ENCODE measurements around the gene OR51E2. TPM values are rescaled to one million over a fixed set of nuclear protein-coding genes. Genes with fewer than 3 reads are reported as not detected.
"Not testable (repeated sequence)": the region's sequence is repeated elsewhere in the genome, so short reads cannot be mapped to it uniquely, and the experiment has no call there.

The OR51E2 gene
- 0.43 and 1.9 TPM in 2 replicates for total RNA-seq

- DNase-seq (ENCODE audit: low read depth) = peak; percentile 49
- TF ChIP-seq, protein P1, sequence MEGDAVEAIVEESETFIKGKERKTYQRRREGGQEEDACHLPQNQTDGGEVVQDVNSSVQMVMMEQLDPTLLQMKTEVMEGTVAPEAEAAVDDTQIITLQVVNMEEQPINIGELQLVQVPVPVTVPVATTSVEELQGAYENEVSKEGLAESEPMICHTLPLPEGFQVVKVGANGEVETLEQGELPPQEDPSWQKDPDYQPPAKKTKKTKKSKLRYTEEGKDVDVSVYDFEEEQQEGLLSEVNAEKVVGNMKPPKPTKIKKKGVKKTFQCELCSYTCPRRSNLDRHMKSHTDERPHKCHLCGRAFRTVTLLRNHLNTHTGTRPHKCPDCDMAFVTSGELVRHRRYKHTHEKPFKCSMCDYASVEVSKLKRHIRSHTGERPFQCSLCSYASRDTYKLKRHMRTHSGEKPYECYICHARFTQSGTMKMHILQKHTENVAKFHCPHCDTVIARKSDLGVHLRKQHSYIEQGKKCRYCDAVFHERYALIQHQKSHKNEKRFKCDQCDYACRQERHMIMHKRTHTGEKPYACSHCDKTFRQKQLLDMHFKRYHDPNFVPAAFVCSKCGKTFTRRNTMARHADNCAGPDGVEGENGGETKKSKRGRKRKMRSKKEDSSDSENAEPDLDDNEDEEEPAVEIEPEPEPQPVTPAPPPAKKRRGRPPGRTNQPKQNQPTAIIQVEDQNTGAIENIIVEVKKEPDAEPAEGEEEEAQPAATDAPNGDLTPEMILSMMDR (IDR thresholded peaks at IDR 0.05; ENCODE audit: insufficient read depth, low read depth, low read length) = no peak
- no peak within 1 kb of the TSS for H3K4me3 ChIP-seq (ENCODE audit: low read depth, low read length)
Measured at GRCh38 chr11:4697585-4697984, at the start of gene OR51E2. TSS of gene OR51E2 (minus strand) at chr11:4697853. CDS start at chr11:4682711, 15,142 bp downstream.

DNA sequence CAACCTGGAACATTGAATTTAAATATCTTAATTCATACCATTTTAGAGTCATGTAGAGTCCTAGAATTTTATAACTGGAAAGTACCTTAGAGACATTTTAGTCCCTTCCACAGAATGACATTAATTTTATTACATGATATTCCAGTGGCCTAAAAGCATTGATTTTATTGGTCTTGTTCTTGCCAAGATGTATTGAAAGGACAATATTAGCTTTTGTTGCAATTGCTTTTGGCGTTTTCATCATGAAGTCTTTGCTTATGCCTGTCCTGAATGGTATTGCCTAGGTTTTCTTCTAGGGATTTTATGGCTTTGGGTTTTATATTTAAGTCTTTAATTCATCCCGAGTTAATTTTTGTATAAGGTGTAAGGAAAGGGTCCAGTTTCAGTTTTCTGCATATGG lies 43.1 kb upstream of the OR51E2 start:
- H3K4me3 ChIP-seq (ENCODE audit: low read depth, low read length) = no peak overlapping the region
- TF ChIP-seq, protein P1 (IDR thresholded peaks at IDR 0.05; ENCODE audit: insufficient read depth, low read depth, low read length) = no peak
- no peak for DNase-seq (ENCODE audit: low read depth)

DNA sequence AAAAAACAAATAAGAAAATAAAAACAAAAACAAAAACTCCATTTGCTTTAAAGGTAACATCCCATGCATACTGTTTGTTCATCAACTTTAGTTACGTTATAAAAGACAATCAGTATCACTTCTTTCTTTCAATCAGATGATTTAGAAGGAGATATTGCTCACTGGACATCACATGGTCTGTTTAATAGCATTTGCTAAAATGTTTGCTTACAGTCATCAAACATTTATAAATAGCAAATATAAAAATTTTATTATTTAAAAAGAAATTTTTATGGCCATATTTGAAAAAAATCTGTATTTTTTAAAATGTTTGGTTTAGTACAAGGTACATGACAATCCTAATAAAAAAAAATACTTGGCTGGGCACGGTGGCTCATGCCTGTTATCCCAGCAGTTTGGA lies 29.5 kb upstream of the OR51E2 start:
- no peak overlapping the region for H3K4me3 ChIP-seq (ENCODE audit: low read depth, low read length)
- no peak for DNase-seq (ENCODE audit: low read depth)
- TF ChIP-seq, protein P1 (IDR thresholded peaks at IDR 0.05; ENCODE audit: insufficient read depth, low read depth, low read length) = no peak

DNA sequence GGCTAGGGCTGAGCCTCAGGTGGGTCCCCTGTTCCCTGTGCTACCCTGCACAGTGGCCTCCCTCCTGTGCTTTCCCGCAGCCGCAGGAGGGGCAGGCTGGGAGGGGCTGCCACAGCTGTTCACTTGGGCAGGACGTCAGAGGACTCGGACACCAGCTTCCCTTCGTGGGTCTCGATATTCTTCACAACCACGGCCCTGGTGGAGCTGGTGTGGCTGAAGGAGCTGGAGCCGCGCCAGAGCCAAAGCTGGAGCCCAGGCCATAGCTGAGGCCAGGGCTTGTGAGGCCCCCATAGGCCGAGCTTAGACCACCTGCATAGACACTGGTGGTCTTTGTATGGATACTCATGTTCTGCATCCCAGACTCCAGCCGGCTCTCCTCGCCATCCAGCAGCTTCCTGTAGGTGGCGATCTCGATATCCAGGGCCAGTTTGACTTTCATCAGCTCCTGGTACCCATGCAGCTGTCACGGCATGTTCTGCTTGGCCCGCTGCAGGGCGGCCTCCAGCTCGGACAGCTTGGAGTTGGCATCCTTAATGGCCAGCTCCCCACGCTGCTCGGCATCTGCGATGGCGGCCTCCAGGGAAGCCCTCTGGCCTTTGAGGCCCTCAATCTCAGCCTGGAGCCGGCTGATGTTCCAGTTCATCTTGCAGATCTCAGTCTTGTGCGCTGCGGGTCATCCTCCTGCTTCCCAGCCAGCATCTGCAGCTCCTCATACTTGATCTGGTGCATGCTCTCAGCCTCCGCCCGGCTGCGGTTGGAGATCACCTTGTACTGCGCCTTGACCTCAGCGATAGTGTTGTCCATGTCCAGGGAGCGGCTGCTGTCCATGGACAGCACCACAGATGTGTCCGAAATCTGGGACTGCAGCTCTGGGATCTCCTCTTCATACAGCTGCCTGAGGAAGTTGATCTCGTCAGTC lies 25.2 kb upstream of the OR51E2 start:
- H3K4me3 ChIP-seq (ENCODE audit: low read depth, low read length); DNase-seq (ENCODE audit: low read depth): not testable (repeated sequence)

DNA sequence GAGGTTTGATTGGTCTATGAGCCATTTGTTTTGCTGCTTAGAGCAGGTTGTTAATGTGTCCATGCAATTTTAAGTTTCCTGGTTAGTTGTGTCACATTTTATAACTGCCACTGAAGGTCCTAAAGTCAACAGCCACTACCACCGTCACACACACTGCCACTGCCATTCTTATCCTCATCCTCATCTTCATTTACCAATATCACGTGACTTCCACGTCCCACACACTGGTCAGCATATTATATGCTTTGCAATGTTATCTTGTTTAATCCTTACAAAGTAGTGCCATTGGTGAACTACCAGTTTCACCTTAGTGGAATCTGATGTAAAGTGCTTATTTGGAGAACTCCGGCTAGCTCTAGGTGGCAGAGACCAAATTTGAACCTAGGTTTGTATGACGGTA lies 16.6 kb upstream of the OR51E2 start:
- H3K4me3 ChIP-seq (ENCODE audit: low read depth, low read length) = no peak overlapping the region
- TF ChIP-seq, protein P1 (IDR thresholded peaks at IDR 0.05; ENCODE audit: insufficient read depth, low read depth, low read length) = no peak

DNA sequence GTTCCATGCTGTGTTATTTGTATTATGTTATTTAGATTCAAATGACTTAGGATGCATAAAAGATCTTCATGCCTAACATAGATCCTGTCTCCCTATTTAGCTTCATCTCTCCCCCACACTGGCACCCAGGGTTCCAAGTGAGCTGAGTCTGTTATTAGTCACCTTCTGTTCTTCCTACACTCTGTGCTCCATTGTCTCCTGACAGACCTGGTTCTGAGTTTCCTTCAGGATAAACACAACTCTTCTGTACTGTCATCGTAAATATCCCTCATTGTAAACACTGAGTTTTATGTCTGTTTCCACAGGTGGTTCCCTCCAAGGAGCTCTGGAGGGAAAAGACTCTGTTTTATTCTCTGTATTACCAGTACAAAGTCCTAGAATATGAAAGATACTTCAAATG lies 15.6 kb upstream of the OR51E2 start:
- TF ChIP-seq, protein P1 (IDR thresholded peaks at IDR 0.05; ENCODE audit: insufficient read depth, low read depth, low read length) = no peak
- H3K4me3 ChIP-seq (ENCODE audit: low read depth, low read length) = no peak overlapping the region
- DNase-seq (ENCODE audit: low read depth) = no peak

More for the DNA sequence above, 16.6 kb upstream of the OR51E2 start:
- DNase-seq (ENCODE audit: low read depth) = no peak

- TF ChIP-seq, protein P1 (IDR thresholded peaks at IDR 0.05; ENCODE audit: insufficient read depth, low read depth, low read length) = no peak
- no peak overlapping the region for H3K4me3 ChIP-seq (ENCODE audit: low read depth, low read length)
- no peak for DNase-seq (ENCODE audit: low read depth)
Measured at GRCh38 chr11:4704790-4705334, 7.2 kb upstream of the OR51E2 start.
